Measurements from ENCODE around the gene MAPRE2. TPM values are rescaled to one million over a fixed set of nuclear protein-coding genes. Genes with fewer than 3 reads are reported as not detected.
"Not testable (repeated sequence)": the region's sequence is repeated elsewhere in the genome, so short reads cannot be mapped to it uniquely, and the experiment has no call there.

Gene MAPRE2
- total RNA-seq, 1 donor from 2014 or later = 22.4 TPM

DNA sequence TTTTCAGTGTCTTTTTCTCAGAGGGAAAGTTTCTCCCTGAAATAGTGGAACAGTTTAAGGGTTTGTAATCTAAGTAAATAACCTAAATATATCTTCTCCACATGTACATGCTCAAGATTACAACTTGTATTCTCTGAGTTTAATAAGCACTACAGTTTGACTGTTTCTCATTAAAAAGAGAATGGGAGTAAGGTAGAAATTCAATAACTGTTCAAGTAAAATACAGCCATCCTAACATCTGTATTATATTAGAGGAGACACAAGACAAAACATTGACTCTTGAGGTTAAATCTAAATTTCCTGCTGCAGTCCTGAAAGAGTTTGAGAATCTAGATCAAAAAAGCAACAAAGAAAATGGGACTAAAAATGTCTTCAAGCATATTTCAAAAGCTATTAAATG, 126.6 kb downstream of the MAPRE2 start:
- Histone ChIP-seq H3K9me3 (no peaks in the 10 kb centered on the region), H3K27ac (no peak overlapping the region), H3K36me3 (no peaks in the 10 kb centered on the region), H3K4me3 (no peak overlapping the region), H3K27me3 (no peaks in the 10 kb centered on the region), H3K4me1 (no peaks in the 10 kb centered on the region)
- TF ChIP-seq CTCF (IDR thresholded peaks at IDR 0.05) = no peak
- intact Hi-C loops (cut with DNase I) = no loop called here
- no peak for DNase-seq (ENCODE audit: low spot score in 2 of 2)

- H3K27ac ChIP-seq; H3K9me3 ChIP-seq; DNase-seq (ENCODE audit: low spot score in 2 of 2); H3K27me3 ChIP-seq; H3K4me3 ChIP-seq; intact Hi-C loops (cut with DNase I); H3K4me1 ChIP-seq; H3K36me3 ChIP-seq: not testable (repeated sequence)
Observed at GRCh38 chr18:35170323-35170722, 129.1 kb downstream of the MAPRE2 start.

DNA sequence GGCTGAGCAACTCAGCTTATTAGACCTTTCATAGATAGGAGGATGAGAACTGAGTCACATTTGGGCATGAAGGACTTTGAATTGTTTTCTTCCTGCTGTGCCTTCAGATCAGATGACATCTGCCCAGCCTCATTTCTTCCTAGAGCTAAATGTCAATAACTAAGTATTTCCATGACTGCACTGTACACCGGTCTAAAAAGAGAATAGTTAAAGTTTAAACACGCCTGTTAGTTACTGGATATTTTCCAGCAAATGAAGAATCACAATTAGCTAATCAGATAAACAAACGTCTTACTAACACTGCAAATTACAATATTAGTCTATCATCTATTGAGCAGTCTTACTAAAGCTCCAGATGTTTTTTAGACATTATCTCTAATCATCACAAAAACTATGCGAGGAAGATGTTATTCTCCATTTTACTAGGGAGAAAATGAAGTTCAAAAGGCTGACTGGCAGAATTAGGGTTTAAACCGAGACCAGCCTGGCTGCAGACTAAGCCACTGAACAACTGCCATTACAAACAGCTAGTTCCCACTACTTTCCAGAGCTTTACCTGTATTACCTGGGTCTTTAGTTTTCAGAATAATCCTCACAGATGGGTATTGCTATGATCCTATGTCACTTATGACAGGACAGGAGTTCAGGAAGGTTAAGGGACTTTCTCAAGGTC, 130.2 kb downstream of the MAPRE2 start:
- intact Hi-C loops (cut with DNase I) = no loop called here
- no peaks in the 10 kb centered on the region for H3K4me1 ChIP-seq
- H3K4me3 ChIP-seq = no peak overlapping the region
- H3K36me3 ChIP-seq = no peaks in the 10 kb centered on the region
- no peaks in the 10 kb centered on the region for H3K27me3 ChIP-seq
- no peak for DNase-seq (ENCODE audit: low spot score in 2 of 2)
- H3K27ac ChIP-seq = no peak overlapping the region
- TF ChIP-seq CTCF (IDR thresholded peaks at IDR 0.05) = no peak
- H3K9me3 ChIP-seq = no peaks in the 10 kb centered on the region

GRCh38 chr18:35172009-35172408, 130.8 kb downstream of the MAPRE2 start:
- no peak for DNase-seq (ENCODE audit: low spot score in 2 of 2)
- no peaks in the 10 kb centered on the region for H3K4me1 ChIP-seq
- H3K36me3 ChIP-seq = no peaks in the 10 kb centered on the region
- no peak overlapping the region for H3K4me3 ChIP-seq
- intact Hi-C loops (cut with DNase I) = no loop called here
- TF ChIP-seq CTCF (IDR thresholded peaks at IDR 0.05) = no peak
- H3K9me3 ChIP-seq = no peaks in the 10 kb centered on the region
- no peaks in the 10 kb centered on the region for H3K27me3 ChIP-seq
- no peak overlapping the region for H3K27ac ChIP-seq

GRCh38 chr18:35172451-35173035, 131.3 kb downstream of the MAPRE2 start:
- no peak for TF ChIP-seq CTCF (IDR thresholded peaks at IDR 0.05)
- Histone ChIP-seq H3K36me3 (no peaks in the 10 kb centered on the region), H3K27ac (no peak overlapping the region), H3K27me3 (no peaks in the 10 kb centered on the region), H3K9me3 (no peaks in the 10 kb centered on the region), H3K4me1 (no peaks in the 10 kb centered on the region), H3K4me3 (no peak overlapping the region)
- intact Hi-C loops (cut with DNase I) = no loop called here
- no peak for DNase-seq (ENCODE audit: low spot score in 2 of 2)

DNA sequence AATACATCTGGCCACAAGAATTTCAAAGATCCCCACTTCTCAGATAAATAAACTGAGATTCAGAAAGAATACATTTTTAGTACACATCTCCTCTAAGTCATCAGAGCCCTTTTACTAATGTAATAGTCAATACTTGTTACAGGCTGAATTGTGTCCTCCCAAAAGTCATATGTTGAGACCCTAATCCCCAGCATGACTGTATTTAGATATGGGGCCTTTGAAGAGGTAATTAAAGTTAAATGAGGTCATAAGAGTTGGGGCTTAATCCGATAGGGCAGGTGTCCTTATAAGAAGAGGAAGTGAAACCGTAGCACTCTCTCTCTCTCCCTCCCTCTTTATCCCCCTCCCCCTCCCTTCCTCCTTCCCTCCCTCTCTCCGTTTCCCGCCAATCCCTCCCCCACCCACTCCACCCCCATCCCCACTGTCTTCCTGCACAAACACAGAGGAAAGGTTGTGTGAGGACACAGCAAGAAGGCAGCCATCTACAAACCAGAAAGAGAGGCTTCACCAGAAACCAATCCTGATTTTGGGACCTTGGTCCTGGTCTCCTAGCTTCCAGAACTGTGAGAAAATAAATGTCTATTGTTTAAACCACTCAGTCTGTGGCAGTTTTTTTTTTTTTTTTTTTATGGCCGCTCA, 133.0 kb downstream of the MAPRE2 start:
- H3K36me3 ChIP-seq = no peaks in the 10 kb centered on the region
- no peak overlapping the region for H3K4me3 ChIP-seq
- TF ChIP-seq CTCF (IDR thresholded peaks at IDR 0.05) = no peak
- no peaks in the 10 kb centered on the region for H3K4me1 ChIP-seq
- no peak overlapping the region for H3K27ac ChIP-seq
- no peaks in the 10 kb centered on the region for H3K27me3 ChIP-seq
- intact Hi-C loops (cut with DNase I) = no loop called here
- no peaks in the 10 kb centered on the region for H3K9me3 ChIP-seq
- DNase-seq (ENCODE audit: low spot score in 2 of 2) = no peak
